ENCODE results near the gene PRKCI.

The PRKCI gene

DNA sequence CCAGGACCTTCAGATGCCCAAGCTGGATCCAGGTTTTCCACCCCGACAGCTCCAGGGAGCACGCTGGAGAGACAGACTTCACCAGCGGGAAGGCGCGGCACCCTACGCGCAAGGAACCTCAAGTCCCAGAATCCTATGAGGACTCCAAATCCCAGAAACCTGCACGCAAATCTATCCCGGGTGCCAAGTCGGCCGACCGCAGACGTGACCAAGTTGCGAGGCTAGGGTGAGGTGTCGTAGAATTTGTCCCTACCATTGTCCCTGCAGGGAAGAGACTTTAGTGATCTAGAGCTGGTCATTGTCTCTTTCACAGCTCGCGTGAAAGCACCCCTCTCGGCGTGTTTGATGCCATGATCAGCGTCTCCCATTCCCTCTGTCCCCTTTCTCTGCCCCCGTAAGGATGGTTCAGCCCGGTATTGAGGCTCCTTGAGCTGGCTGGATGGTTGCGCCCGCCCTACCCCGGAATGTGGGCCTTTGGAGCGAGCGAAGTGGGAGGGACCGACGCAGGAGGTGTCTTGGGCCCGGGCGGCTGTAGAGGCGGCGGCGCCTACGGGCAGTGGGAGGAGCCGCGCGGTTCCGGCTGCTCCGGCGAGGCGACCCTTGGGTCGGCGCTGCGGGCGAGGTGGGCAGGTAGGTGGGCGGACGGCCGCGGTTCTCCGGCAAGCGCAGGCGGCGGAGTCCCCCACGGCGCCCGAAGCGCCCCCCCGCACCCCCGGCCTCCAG lies at the start of gene PRKCI:
Gene PRKCI, plus strand, starts transcription at position 501 of the 723 bp plus-strand sequence. CDS start 246 bp downstream, outside the sequence.
- DNase-seq (ENCODE audit: low read depth, low spot score) = peak; percentile 98
- in situ Hi-C loops (cut with HindIII; ENCODE audit: low sequenced_read_pairs) = no loop called here
- TF ChIP-seq, protein P1, sequence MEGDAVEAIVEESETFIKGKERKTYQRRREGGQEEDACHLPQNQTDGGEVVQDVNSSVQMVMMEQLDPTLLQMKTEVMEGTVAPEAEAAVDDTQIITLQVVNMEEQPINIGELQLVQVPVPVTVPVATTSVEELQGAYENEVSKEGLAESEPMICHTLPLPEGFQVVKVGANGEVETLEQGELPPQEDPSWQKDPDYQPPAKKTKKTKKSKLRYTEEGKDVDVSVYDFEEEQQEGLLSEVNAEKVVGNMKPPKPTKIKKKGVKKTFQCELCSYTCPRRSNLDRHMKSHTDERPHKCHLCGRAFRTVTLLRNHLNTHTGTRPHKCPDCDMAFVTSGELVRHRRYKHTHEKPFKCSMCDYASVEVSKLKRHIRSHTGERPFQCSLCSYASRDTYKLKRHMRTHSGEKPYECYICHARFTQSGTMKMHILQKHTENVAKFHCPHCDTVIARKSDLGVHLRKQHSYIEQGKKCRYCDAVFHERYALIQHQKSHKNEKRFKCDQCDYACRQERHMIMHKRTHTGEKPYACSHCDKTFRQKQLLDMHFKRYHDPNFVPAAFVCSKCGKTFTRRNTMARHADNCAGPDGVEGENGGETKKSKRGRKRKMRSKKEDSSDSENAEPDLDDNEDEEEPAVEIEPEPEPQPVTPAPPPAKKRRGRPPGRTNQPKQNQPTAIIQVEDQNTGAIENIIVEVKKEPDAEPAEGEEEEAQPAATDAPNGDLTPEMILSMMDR (IDR thresholded peaks at IDR 0.05; ENCODE audit: low read depth, low read length) = no peak
- H3K4me3 ChIP-seq (ENCODE audit: low read depth, low read length) = peak within 1 kb of the TSS; percentile 78

DNA sequence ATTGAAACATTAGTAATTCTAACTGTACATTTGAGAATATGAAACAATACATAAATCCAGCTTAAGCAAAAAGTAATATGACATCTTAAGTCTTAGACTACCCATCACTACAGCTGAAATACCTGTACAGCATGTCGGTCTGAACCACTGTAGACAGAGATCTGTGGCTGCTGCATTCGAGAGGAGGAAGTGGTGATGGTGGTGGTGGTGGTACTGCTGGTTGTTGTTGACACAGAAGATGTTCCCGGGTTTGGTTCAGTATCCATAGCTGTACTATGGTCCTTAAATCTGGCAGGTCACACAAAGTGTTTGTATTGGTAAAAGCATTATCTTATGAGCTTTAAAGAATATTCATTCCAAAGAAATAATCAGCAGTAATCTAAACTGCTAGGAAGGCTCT lies 43.6 kb upstream of the PRKCI start:
- TF ChIP-seq, protein P1 (IDR thresholded peaks at IDR 0.05; ENCODE audit: low read depth, low read length) = no peak
- in situ Hi-C loops (cut with HindIII; ENCODE audit: low sequenced_read_pairs) = no loop called here
- no peak overlapping the region for H3K4me3 ChIP-seq (ENCODE audit: low read depth, low read length)
- DNase-seq (ENCODE audit: low read depth, low spot score) = no peak

DNA sequence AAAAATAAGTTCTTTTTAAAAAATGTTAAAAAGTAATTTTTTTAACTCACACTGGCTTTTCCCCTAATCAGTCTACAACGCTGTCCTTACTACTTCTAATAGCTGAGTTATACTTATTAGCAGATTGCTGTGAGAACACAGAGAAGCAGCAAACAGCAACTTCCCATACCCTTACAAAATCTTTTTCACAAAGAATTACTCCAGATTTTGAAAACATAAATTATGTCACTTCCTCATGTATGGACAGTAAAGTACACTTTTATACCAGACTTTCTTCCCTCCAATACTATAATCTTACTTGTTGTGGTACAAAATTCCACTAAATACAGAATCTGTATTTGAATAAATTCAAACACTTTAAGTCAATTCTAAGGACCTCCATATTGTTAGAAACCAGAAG lies 42.8 kb upstream of the PRKCI start:
- no peak for DNase-seq (ENCODE audit: low read depth, low spot score)

DNA sequence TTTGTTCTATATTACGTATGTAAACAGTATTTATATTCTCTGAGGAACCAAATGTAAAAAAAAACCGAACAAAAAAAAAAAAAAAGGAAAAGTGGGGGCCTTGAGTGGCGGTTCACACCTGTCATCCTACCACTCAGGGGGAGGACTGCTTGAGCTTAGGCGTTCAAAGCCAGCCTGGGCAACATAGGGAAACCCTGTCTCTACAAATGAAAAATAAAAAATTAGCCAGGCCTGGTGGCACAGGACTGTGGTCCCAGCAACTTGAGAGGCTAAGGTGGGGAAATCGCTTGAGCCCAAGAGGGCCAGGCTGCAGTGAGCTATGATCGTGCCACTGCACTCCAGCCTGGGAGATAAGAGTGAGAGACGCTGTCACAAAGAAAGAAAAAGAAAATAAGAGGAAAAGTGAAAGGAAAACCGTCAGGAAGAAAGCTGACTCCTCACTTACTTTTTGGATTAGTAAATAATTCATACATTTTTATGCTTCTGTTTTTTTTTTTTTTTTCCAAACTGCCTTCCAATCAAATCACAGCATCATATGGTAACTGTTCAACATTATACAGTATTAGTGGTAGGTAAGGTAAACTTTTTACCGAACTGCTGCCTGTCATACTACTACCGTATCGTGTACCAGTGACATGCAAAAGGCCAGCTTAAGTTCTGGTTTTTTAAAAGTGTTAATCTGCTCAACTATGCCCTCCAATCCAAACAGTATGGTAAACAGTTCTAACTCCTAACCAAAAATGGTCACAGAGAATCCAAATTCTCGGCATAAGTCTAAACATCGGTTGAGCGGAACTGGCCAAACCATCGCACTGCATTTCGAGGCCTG lies 41.9 kb upstream of the PRKCI start:
- DNase-seq (ENCODE audit: low read depth, low spot score) = peak; percentile 43
- peak overlapping the region; percentile 75 for H3K4me3 ChIP-seq (ENCODE audit: low read depth, low read length)
- in situ Hi-C loops (cut with HindIII; ENCODE audit: low sequenced_read_pairs) = no loop called here
- TF ChIP-seq, protein P1 (IDR thresholded peaks at IDR 0.05; ENCODE audit: low read depth, low read length) = no peak

More for the DNA sequence above, 42.8 kb upstream of the PRKCI start:
- TF ChIP-seq, protein P1 (IDR thresholded peaks at IDR 0.05; ENCODE audit: low read depth, low read length) = no peak
- H3K4me3 ChIP-seq (ENCODE audit: low read depth, low read length) = peak overlapping the region; percentile 75
- in situ Hi-C loops (cut with HindIII; ENCODE audit: low sequenced_read_pairs) = no loop called here

DNA sequence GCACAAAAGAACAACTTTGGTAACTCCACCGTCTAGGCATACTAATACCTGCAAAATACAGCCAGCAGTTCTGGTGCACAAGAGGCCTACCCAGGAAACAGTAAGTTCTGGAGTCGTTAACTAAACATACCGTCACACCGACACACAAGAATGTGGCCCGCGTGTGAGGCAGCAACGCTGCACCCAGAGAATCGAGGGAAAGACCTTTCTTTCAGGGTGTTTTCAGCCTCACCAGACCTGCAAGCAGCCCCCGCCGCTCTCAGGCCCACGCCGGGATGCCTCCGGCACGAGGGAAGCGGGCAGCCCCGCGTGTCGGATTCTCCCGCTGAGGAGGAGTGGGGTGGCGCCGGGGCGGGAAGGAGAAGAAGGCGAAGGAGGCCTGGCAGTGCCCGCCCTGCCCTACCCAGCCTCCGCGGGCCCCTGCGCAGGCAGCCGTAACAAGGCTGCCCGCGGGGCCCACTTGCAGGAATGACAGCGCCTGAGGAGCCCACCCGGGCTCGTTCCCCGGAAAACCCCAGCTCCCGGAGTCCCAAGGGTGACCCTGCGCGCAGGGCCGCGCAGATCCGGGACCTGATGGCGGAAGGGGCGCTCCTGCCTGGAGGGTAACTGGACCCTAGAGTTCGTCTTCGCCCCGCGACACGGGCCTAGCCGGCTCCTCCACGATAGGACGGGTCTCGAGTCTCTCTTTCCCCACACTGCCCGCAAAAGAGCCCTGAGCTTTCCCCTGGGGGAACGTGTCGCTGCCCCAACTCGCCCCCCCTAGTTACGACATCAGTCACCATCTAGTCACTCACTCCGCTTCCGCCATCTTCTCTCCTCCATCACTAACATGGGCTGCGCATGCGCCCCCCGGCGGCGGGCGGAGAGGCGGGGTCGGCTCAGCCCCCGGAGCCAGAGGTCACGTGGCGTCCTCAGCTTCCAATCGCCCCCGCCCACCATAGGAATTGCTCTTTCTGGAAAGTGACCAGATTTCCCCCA lies 41.0 kb upstream of the PRKCI start, which contains the start of gene PHC3:
Gene PHC3, minus strand, starts transcription at position 826 of the 978 bp plus-strand sequence. Its CDS starts 18 bp downstream, at position 808.
- TF ChIP-seq, protein P1 (IDR thresholded peaks at IDR 0.05; ENCODE audit: low read depth, low read length) = no peak
- H3K4me3 ChIP-seq (ENCODE audit: low read depth, low read length) = peak within 1 kb of the TSS; percentile 75
- peak; percentile 91 for DNase-seq (ENCODE audit: low read depth, low spot score)
- in situ Hi-C loops (cut with HindIII; ENCODE audit: low sequenced_read_pairs) = no loop called here

Measured in astrocyte of the spinal cord (primary cell).